NCI-H2196 (cell line): ENCODE results near the gene CGB2.

ENCODE experiments used
- DNase-seq: peaks from one replicate; lab custom pipeline; 2025; ENCODE audit not compliant: unreplicated experiment; lab: John Stamatoyannopoulos, UW

CGB2 gene

DNA sequence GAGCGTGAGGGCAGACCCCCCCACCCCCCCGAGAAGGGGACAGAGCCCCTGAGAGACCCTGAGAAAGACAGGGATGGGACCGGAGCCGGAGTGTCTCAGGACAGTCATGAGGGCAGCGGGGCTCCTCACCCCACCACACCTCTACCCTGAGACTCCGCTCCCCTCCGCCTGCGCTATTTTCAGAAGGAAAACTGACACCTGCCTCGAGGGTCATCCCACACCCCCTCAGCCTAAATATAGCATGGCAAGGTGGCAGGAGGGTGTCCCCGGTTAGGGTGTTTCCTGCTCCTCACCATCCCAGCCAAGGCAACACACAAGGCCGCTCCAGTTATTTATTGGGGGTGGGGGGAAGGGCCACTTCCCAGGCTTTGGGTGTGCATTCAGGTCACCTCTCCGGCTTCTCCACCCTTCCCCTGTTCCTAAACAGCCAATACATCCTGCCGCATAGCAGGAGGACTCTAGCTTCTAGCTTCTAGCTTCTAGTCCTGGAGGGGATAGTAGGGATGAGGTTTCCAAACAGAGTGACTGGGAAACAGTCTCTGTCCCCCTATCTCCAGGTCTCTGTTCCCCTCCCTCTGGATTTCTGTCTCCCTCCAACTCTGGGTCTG lies 34.3 kb downstream of the CGB2 start:
- no peak for DNase-seq

DNA sequence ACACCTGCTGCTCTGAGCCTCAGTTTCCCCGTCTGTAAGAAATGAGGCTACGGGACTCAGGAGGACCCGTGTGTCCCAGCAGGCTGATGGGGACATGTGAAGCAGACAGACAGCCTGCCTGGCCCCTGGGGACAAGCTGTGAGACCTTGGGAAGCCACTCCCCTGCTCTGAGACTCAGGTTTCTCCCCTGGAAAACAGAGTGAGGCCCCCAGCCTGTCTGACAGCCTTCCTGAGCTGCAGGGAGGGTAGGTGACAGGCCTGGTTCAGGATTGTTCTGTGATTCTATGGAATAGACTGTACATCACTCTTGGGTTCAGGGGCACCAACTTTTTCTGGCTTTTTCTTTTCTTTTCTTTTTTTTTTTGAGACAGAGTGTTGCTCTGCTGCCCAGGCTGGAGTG lies 35.9 kb downstream of the CGB2 start:
- DNase-seq = no peak

DNA sequence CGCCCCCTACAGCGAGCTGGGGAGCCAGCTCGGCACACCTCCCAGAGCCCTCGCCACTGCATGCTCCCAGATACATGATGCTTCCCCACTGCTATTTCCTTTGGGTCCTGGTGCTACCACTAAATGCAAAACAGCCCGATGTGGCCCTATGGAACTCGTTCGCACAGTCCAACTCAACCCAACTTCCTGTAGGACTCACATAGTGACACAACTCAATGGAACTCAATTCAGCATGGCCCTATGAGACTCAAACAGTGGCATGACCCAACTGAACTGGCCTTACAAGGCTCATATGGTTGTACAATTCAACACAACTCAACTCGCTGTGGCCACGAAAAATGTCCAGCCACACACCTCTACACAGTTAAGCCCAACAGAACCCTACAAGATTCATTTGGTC lies 37.3 kb downstream of the CGB2 start:
- no peak for DNase-seq

- DNase-seq = no peak
Measured at GRCh38 chr19:49070416-49070815, 38.7 kb downstream of the CGB2 start.

DNA sequence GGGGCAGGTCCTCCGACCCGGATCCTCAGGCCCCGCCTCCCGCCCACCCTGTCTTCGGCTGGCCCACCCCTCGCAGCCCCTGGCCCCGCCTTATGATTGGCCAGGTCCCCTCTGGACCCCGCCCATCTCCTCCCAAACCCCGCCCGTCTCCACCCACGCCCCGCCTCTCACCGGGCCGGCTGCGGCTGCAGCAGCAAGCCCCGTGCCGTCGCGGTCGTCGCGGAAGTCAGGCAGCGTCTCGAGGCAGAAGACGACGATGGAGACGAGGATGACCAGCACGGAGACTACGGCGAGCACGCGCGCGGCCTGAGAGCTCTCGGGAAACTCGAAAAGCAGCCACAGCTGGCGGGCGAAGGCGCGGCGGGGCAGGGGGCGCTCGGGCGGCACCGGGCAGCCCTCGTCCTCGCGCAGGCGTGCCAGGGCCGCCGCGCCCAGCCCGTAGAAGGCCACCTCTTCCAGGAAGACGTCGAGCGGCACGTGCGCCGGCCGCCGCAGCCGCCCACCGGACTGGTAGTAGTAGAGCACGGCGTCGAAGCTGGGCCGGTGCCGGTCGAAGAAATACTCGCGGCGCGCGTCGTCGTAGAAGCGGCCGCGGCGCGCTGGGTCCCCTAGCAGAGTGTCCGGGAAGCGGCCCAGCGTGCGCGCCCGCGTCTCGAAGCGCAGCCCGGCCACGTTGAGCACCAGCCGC lies 40.3 kb downstream of the CGB2 start:
- DNase-seq = peak; percentile 41

GRCh38 chr19:49073514-49074378 lies 42.1 kb downstream of the CGB2 start:
- peak; percentile 42 for DNase-seq

- DNase-seq = peak; percentile 71
Measured at GRCh38 chr19:49074869-49075268, 43.2 kb downstream of the CGB2 start.

DNA sequence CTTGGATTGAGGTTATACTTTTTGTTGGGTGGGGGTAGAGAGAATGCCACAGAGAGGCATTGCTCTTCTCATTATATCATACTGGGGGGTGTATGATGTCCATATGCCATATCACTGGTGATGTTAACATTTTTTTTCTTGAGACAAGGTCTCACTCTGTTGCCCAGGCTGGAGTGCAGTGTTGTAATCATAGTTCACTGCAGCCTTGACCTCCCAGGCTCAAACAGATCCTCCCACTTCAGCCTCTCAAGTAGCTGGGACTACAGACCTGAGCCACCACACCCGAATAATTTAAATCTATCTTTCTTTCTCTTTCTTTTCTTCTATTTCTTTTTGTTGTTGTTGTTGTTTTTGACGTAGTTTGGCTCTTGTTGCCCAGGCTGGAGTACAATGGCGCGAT lies 48.7 kb downstream of the CGB2 start:
- DNase-seq = no peak

- no peak for DNase-seq
Measured at GRCh38 chr19:49081273-49081672, 49.6 kb downstream of the CGB2 start.
